Body of pancreas (tissue), 4 donors: ENCODE measurements around the gene LCE5A. TPM values are rescaled to one million over a fixed set of nuclear protein-coding genes. Genes with fewer than 3 reads are reported as not detected.

Source experiments
- ATAC-seq: fragments of 150-250 bp; one replicate; pipeline ENCODE4 v1.9.1; 2016
- DNase-seq, 4 donors: peaks; one replicate each; pipeline ENCODE4 v3.0.0-alpha.2; 2019
- H3K27ac ChIP-seq, 4 donors: fragments of 200-600 bp; sonication (generic); 1 replicate in 3 of 4; 2 replicates in 1 of 4; pipeline versions ENCODE4 v1.5.1 to v1.6.1; 2016 to 2019; ENCODE audit warnings: mild to moderate bottlenecking in 1 of 4, mixed read lengths in 1 of 4, moderate library complexity in 1 of 4
- H3K27me3 ChIP-seq, 2 donors: fragments of 200-600 bp; sonication (generic); one replicate each; pipeline ENCODE4 v1.6.0; 2016; ENCODE audit warnings: mild to moderate bottlenecking in 1 of 2
- H3K36me3 ChIP-seq, 2 donors: fragments of 200-600 bp; sonication (generic); replicated peaks in 1 of 2; 2 replicates each; pipeline ENCODE4 v1.5.1; 2016; ENCODE audit warnings: low read depth in 2 of 2; ENCODE audit not compliant: insufficient read depth in 1 of 2
- H3K4me1 ChIP-seq: fragments of 200-600 bp; sonication (generic); one replicate; pipeline ENCODE4 v1.6.0; 2016
- H3K4me3 ChIP-seq, 2 donors: fragments of 200-600 bp; sonication (generic); 1 replicate in 1 of 2; 2 replicates in 1 of 2; pipeline ENCODE4 v1.5.1; 2016 to 2019
- H3K9me3 ChIP-seq, 3 donors: fragments of 200-600 bp; sonication (generic); 1 replicate in 2 of 3; 2 replicates in 1 of 3; pipeline ENCODE4 v1.5.1; 2016
- CTCF ChIP-seq, 7 experiments: fragments of 450-650 bp in 4 of 7; fragments of 200-600 bp in 3 of 7; sonication (generic) in 3 of 7; IDR thresholded peaks; one replicate each; pipeline ENCODE4 v1.5.1; 2016 to 2019; ENCODE audit warnings: antibody characterized with exemption in 7 of 7
- POLR2A ChIP-seq, 3 donors: fragments of 450-650 bp; IDR thresholded peaks; one replicate each; pipeline ENCODE4 v1.6.1; 2016; ENCODE audit warnings: antibody characterized with exemption in 3 of 3, mild to moderate bottlenecking in 2 of 3
- WGBS, 2 donors: methylation state at CpG; one replicate each; pipeline ENCODE4 v1.1.5; 2017; 5-methylcytosine and 5-hydroxymethylcytosine counted together
- intact Hi-C: fragments of 100-400 bp; cut with DNase I; formaldehyde crosslinking; loops from one replicate; pipeline ENCODE4 v1.15.1; 2023
- total RNA-seq, 2 donors: library from RNA; depleted of rRNA; stranded (reverse); fragments of >200 nt; gene quantifications; one replicate each; pipeline ENCODE4 v1.1.0, GENCODE V29; 2016

Gene LCE5A
- total RNA-seq, 2 donors from 2014 or later: not detected

GRCh38 chr1:152515434-152515783, 4.8 kb downstream of the LCE5A start:
- intact Hi-C loops: no loop called here
- no peak overlapping the region for H3K4me3 ChIP-seq
- ATAC-seq (no peak), DNase-seq (peak in 2 of 4 donors; percentile 15 to 16)
- peaks cover 9% of the 10 kb centered on the region for H3K4me1 ChIP-seq
- no peaks in the 10 kb centered on the region for H3K9me3 ChIP-seq
- 1 to 2% methylated on average over 24 of the region's 33 CpGs for WGBS, 2 donors
- H3K27ac ChIP-seq: no peak overlapping the region
- H3K36me3 ChIP-seq: no peaks in the 10 kb centered on the region
- TF ChIP-seq CTCF (IDR thresholded peaks at IDR 0.05) (no peak), POLR2A (IDR thresholded peaks at IDR 0.05) (no peak)
- H3K27me3 ChIP-seq: peaks cover 0 to 6% of the 10 kb centered on the region in 2 donors

- DNase-seq: no peak
- no peak for ATAC-seq
- H3K9me3 ChIP-seq: no peaks in the 10 kb centered on the region
- intact Hi-C loops: no loop called here
- no peaks in the 10 kb centered on the region for H3K36me3 ChIP-seq
- TF ChIP-seq POLR2A (IDR thresholded peaks at IDR 0.05): no peak
- TF ChIP-seq CTCF (IDR thresholded peaks at IDR 0.05): no peak
- H3K27me3 ChIP-seq: peaks cover 0 to 6% of the 10 kb centered on the region in 2 donors
- H3K4me3 ChIP-seq: no peak overlapping the region
- peaks cover 9% of the 10 kb centered on the region for H3K4me1 ChIP-seq
- no peak overlapping the region for H3K27ac ChIP-seq
- WGBS, 2 donors: 54 to 62% methylated on average over 7 of the region's 7 CpGs
These were observed 5.5 kb downstream of the LCE5A start for GRCh38 chr1:152516082-152516481.

- H3K9me3 ChIP-seq: no peaks in the 10 kb centered on the region
- H3K36me3 ChIP-seq: no peaks in the 10 kb centered on the region
- H3K4me1 ChIP-seq: peaks cover 9% of the 10 kb centered on the region
- no peak overlapping the region for H3K4me3 ChIP-seq
- no peak overlapping the region for H3K27ac ChIP-seq
- DNase-seq (no peak), ATAC-seq (no peak)
- 59 to 61% methylated on average over 7 of the region's 7 CpGs for WGBS, 2 donors
- intact Hi-C loops: no loop called here
- TF ChIP-seq CTCF (IDR thresholded peaks at IDR 0.05): no peak
- TF ChIP-seq POLR2A (IDR thresholded peaks at IDR 0.05): no peak
- H3K27me3 ChIP-seq: peaks cover 0 to 6% of the 10 kb centered on the region in 2 donors
These were observed 6.7 kb downstream of the LCE5A start for GRCh38 chr1:152517237-152517811.

- no peak for ATAC-seq
- 40 to 43% methylated on average over 1 of the region's 1 CpG for WGBS, 2 donors
- intact Hi-C loops: no loop called here
These were observed 9.2 kb downstream of the LCE5A start for GRCh38 chr1:152519851-152520250.

More at GRCh38 chr1:152519851-152520250, 9.2 kb downstream of the LCE5A start:
- H3K36me3 ChIP-seq: no peaks in the 10 kb centered on the region
- H3K27me3 ChIP-seq: no peaks in the 10 kb centered on the region
- H3K9me3 ChIP-seq: peaks cover 0 to 8% (median 0%) of the 10 kb centered on the region in 3 donors
- TF ChIP-seq POLR2A (IDR thresholded peaks at IDR 0.05) (no peak), CTCF (IDR thresholded peaks at IDR 0.05) (no peak)
- DNase-seq: no peak
- no peak overlapping the region for H3K4me3 ChIP-seq
- no peak overlapping the region for H3K27ac ChIP-seq
- H3K4me1 ChIP-seq: peaks cover 9% of the 10 kb centered on the region
